ENCODE data around the gene STS. TPM values are rescaled to one million over a fixed set of nuclear protein-coding genes. Genes with fewer than 3 reads are reported as not detected.
"Not testable (repeated sequence)": the region's sequence is repeated elsewhere in the genome, so short reads cannot be mapped to it uniquely, and the experiment has no call there.

The STS gene
- total RNA-seq, 1 donor from 2014 or later, result 4.3 TPM

DNA sequence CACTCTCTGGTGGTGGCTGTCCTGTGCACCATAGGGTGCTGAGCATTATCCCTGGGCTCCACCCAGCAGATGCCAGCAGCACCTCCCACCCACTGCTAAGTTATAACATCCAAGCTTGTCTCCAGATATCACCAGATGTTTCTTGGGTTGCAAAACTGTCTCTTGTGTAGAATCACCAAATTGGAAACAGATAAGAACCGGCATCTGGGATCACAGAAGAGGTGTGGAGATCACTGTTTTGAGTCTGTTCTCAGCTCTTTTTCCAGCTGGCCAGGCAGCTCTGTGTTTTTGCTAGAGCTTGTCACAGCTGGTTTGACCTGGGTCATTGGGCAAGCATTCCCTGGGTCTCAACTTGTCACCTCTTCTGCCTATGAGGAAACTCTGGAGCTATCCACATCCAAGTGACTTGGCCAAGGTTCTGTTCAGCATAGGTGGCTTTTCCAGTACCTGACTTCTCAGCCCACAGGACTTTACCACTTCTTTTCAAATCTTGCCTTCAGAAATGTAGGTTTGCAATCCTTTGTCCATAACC is 15.7 kb downstream of the STS start:
- DNase-seq (no peak), ATAC-seq (ENCODE audit: poor library complexity) (no peak)
- intact Hi-C loops (cut with DNase I), result no loop called here

DNA sequence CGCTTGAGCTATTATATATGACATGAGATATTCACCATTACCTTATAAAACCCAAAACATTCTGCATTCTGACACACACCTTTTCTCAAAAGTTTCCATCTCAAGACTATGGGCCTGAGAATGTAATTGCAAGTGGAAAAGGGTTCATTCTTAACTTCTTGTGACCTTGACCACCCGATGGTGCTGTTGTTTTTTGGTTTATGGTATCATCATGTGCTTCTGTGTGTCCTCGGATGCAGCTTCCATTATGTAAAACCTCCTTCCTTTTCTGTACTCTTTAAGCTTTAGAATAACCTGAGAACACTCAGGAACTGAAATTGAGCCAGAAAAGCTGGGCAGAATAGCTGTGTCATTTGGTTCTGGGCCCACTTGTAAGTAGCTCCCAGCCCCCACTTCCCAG is 16.7 kb downstream of the STS start:
- no peak for ATAC-seq (ENCODE audit: poor library complexity)
- intact Hi-C loops (cut with DNase I), result no loop called here

DNA sequence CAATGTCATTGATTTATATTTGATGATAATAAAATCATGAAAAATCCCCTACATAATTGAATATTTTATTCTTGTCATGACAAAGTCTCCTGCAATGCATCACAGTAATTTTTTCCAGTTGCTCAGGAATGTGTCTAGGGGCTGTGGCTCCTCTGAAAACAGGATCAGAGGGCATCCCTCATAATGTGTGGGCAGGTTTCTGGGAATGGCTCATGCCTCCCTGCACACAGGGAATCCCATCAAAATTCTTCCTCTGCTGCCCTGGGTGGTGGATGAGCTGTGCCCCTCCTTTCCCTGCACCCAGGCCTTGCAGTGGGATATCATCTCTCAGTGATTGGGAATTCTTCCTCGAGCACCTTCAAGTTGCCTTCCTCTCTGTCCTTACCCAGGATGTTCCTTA is 20.9 kb downstream of the STS start:
- DNase-seq (no peak), ATAC-seq (ENCODE audit: poor library complexity) (no peak)
- intact Hi-C loops (cut with DNase I), result no loop called here

More for the DNA sequence above, 16.7 kb downstream of the STS start:
- no peak for DNase-seq

DNA sequence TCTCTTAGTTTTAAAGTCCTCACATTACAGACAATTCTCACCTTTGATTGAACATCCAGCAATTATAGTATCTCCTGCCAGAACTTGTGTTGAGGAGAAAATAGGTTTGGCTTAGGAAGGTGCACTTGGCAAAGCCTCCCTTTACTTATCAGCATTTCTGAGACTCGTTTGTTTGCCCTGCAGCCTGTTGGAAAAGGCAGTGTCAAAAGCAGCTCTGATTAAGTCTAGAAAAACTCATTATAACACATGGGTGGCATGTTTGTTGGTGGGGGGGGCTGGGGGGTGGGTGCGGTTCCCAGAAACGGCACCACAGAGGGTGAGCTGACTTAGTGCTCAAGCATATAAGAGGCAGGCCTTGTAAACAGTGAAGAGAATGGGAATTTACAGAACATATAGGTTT is 22.1 kb downstream of the STS start:
- DNase-seq, result no peak
- intact Hi-C loops (cut with DNase I), result no loop called here
- ATAC-seq (ENCODE audit: poor library complexity), result no peak

DNA sequence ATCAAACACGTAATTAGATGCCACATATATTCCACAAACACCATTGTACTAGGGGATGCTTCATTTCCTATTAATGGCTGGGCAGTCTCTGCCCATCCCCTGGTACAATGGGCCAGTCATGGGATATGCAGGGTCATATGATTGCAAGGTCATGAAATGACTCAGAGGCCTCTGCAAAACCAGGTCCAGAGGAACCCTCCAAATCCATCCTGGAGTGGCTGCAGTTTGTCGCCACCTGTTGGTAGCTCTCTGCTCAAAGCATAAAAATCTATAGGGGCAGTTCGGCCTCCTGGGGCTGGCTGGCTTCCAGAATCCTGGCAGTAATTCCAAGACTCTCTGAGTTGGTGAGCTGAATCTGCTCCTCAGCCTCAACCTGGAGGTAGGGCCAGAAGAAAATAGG is 23.4 kb downstream of the STS start:
- DNase-seq, result no peak
- no peak for ATAC-seq (ENCODE audit: poor library complexity)
- intact Hi-C loops (cut with DNase I), result no loop called here

DNA sequence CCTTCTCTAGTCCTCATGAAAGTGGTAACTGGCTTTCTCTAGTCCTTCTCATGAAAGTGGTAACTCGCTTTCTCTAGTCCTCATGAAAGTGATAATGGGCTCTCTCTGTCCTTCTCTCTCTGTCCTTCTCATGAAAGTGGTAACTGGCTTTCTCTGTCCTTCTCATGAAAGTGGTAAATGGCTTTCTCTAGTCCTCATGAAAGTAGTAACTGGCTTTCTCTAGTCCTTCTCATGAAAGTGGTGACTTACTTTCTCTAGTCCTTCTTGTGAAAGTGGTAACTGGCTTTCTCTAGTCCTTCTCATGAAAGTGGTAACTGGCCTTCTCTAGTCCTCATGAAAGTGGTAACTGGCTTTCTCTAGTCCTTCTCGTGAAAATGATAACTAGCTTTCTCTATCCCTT is 31.3 kb downstream of the STS start:
- DNase-seq; ATAC-seq (ENCODE audit: poor library complexity); intact Hi-C loops (cut with DNase I): not testable (repeated sequence)

DNA sequence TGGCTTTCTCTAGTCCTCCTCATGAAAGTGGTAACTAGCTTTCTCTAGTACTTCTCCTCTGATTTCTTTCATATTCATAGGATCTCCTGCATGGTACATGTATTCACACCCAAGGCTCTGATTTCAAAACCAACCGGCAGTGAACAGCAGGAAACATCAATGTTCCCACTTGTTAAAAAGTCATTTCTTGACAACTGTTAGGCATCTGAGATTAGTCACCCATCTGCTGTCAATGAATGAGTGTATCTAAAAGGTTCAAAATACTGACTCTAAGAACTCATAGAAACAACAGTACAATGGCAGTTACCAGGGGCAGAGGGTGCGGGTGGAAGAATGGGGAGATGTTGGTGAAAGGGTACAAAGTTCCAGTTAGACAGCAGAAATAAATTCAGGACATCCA is 31.9 kb downstream of the STS start:
- DNase-seq, result no peak
- no peak for ATAC-seq (ENCODE audit: poor library complexity)
- intact Hi-C loops (cut with DNase I), result no loop called here

DNA sequence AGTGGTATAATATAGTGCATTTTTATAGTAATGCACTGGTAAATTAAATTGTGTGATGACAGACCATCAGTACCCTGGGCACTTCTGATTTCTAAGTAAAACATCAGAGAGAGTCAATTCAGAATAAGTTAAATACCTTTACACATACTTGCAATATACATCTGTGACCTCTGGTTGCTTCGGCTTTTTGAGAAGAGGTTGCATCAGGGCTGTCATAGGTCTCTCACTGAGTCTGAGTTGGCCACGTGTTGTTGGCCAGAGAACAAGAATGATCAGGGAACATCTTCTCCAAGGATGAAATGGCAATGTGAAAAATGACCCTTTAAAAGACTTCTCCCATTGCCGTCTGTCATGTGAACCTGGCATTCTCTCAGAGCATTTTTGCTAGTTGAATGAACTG is 37.3 kb downstream of the STS start:
- intact Hi-C loops (cut with DNase I), result no loop called here
- DNase-seq (no peak), ATAC-seq (ENCODE audit: poor library complexity) (no peak)

DNA sequence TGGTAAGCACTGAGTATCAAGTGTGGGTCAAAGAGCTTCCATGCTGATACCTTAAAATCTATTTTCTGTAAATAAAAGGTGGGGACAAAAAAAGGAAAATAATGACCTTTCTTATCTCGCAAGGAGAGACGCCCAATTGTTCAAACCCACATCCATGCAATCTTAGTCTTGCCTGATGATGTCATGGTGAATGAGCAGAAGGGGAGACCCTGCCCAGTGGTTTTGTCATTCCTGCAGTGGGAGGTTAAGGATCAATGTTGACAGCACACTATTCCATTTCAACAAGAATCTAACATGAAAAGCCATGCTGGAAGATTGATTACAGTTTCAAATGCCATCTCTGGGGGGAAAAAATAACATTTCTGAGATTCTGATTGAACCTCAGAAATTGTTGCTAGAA is 41.2 kb downstream of the STS start:
- intact Hi-C loops (cut with DNase I), result no loop called here
- DNase-seq, result no peak
- no peak for ATAC-seq (ENCODE audit: poor library complexity)

DNA sequence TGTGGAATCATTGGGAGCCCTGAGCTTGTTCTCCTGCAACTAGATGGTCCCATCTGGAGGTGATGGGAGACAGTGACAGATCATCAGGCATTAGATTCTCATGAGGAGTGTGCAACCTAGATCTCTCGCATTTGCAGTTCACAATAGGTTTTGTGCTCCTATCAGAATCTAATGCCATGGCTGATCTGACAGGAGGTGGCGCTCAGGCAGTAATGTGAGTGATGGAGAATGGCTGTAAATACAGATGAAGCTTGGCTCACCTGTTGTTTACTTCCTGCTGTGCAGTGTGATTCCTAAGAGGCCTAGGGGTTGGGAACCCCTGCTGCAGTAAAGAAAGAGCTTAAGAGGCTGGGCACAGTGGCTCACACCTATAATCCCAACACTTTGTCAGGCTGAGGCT is 42.6 kb downstream of the STS start:
- intact Hi-C loops (cut with DNase I), result no loop called here

DNA sequence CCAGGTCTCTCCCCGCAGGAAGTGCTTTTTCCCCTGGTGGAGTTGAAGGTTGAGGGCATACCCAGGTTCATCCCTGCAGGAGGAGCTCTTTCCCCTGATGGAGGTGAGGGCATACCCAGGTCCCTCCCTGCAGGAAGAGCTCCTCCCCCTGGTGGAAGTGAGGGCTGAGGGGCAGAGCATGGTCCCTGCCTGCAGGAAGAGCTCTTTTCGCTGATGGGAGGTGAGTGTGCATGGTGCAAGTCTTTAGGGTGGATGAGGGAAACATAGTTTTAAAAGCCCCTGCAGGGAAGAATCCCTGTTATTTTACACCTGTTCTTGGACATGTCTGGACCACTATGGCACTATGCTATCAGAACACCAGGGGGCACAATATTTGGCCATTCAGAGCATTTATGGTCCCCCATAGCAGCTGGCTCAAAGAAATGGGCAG is 44.2 kb downstream of the STS start:
- intact Hi-C loops (cut with DNase I), result no loop called here
- DNase-seq, result no peak
- ATAC-seq (ENCODE audit: poor library complexity), result no peak

More for the DNA sequence above, 42.6 kb downstream of the STS start:
- no peak for ATAC-seq (ENCODE audit: poor library complexity)
- no peak for DNase-seq

DNA sequence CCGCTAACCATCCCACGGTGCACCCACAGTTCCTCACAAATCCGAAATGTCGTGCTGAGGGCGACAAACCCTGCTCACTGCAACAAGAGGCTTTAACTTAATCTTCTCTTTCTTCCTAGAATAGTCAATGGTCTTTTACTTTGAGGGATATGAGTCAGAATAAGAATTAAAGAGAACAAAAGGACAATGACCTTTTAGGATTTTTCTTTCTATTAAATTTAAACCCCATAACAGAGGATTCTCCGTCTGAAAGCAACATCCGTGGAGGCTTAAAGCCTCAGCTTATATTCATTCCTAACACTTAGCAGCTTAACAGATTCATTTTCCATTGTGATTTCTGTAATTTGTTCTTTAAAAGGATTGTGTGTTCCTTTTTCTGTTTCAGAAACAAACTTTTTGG is 45.4 kb downstream of the STS start:
- intact Hi-C loops (cut with DNase I), result no loop called here
- DNase-seq (no peak), ATAC-seq (ENCODE audit: poor library complexity) (no peak)

DNA sequence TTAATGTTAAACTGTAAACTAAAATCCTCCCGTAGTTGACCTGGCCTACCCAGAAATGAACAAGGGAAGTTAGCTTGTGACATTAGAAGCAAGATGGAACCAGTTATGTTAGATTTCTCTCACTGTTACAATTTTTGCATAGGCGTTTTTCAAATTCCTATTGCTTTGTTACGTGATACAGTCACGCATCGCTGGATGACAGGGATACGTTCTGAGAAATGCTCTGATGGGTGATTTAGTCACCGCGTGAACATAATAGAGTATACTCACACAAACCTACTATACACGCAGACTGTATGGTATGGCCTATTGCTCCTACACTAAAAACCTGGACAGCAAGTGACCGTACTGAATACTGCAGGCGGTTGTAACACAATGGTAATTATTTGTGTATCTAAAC is 47.1 kb downstream of the STS start:
- DNase-seq, result no peak
- ATAC-seq (ENCODE audit: poor library complexity), result no peak
- intact Hi-C loops (cut with DNase I), result no loop called here

Small RNAs within 50 kb of the gene (microRNA-seq; reads per million reads assigned to microRNA genes)
- gene MIR4767, result not detected

Other genes with a start within 250 kb of the STS start
- 21.6 TPM for gene PUDP, start 441 bp downstream of the STS start, total RNA-seq